HG02798 (cell line): Measurements from ENCODE around the gene PFDN6.

Experiments used
- ATAC-seq: cut with Tn5 transposase; IDR thresholded peaks from one replicate; pipeline ENCODE4 v1.9.1; 2021; ENCODE audit warnings: mild to moderate bottlenecking; ENCODE audit not compliant: unreplicated experiment, poor library complexity

The PFDN6 gene

DNA sequence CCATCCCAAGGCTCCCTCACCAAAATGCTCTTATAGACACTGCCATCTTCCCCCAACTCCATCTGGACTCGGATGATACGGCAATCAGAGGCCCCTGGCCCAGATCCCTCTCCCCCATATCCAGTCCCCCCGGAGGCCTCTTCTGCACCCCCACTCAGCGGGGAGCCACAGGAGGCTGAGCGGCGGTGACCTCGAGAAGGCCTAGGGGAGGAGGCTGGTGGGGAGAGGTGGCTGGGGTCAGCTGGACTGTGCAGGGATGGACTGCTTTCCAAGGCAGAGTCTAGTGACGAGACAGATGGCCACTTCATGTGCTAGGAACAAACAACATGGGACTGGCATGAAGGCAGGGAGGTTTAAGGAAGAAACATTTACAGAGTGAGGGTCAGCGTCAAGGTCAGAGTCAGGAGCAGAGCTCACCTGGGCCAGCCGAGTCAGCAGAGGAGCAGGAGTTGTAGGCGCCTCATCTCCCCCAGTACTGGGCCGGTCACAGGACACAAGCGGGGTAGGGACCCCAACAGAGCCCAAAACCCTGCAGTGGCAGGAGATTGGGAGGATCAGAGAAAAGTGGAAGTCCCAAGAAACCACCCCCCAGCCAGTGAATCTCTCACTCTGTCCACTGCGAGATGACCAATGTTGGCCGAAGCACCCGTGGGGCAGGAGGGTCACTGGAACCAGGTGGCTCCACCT, 3.7 kb downstream of the PFDN6 start:
- no peak for ATAC-seq

DNA sequence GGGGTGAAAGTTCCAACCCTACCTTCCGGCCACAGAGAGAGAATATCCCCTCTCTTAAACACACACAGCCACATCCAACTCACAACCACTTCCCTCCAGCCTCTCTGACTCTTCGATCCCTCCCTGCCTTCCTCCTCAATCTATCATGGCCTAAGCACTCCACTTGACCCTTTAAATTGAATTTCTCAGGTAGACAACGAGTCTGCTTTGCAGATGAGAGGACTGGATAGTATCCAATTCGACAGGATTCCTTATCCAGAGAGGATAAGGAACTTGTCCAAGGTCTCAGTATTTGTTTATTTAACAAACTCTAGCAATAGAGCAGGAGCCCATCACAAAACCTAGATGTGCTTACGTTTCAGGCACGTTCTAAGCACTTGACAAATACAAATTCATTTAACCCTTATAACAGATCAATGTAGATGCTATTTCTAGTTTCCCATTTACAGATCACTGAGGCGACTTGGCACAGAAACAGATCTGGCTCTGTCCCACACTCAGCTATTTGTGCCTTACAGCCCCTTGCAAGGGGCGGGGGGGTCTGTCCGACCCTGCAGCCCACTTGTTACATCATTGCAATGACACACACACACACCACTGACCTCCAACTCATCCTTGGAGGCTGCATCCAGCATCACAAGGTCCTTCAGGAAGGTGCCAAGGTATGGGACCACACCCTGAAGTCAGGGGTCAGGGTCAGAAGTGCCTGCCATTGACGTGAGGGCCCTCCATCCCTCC, 4.9 kb downstream of the PFDN6 start:
- no peak for ATAC-seq

DNA sequence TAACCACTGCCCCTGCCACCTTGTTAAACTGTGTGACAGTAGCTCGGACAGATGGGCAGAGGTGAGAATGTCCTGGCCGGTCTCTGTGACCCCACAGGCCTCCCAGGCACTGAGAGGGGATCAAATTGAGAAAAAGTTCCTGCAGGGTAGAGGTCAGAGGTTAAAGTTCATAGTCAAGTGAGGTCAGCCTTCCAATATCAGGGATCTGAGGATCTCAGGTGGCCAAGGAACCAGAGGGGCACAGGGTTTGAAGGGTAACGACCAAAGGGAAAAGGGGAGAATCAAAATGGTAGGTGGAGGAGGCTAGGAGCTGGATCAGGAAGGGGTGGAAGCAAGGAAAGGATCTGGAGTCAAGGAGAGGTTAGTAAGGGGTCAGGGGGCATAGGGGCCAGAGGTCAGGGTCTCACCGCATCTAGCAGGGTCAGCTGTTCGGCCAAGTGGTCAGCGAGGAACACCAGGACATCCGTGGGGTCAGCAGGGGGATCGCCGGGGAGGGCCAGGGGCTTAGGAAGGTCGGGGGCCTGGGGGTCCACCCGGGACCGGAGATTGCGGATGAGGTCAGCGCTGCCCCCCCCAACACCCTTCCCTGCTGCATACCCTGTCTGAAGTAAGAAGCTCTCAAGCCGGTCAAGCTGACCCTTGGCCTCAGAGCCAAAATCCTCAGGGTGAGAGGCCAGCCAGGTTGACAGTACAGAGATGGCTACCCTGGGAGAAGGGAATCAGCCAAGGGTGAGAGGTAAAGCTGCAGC, 6.4 kb downstream of the PFDN6 start:
- no peak for ATAC-seq

DNA sequence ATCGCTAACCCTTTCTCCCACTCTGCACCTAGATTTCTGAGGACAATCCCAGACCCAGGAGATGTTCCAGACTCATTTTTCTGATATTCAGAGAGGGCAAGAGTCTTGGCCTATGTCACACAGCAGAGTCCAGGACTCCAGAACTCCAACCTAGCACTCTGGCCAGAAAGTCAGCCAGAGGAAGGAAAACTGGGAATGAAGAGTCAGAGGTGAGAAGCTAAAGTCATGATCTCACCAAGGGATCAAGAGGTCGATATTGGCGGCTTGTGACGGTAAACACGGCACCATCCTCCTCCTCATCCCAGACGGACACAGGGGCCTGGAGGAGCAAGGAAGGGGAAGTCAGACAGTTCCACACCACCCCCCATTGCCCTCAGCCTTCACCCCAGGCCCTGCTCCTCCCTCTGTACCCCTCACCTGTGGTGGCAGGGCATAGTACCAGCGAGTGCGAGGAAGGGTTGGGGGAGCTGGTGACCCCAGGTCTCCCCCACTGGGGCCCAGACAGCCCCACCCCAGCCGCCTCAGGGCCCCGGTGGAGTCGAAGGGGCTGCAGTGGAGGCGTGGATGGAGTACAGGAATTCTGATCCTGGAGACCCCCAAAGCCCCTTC, 7.5 kb downstream of the PFDN6 start:
- ATAC-seq = no peak

DNA sequence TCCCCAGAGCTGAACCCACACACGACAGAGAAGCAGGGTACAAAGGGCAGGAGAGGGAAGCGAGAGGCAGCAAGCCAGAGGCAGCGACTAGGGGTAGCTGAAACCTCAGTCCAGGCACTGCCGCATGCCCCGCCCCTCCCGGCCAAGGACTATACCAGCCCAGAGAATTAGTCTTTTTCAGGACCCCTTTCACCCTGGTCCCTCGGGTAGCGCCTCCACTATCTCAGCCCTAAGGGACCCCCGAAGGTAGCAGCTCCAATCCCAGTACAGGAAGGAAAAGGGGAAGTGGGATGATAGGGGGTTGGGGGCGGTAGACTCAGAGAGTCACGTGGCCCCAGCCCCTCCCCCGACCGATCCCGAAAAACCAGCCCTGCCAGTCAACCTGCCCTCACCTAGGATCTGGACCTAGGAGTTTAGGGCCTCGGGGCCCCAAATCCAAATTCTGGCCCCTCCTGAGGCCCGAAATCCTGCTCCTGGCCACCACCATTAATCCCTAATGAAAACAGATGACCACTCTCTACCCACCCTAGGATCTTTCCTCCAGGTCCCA, 8.1 kb downstream of the PFDN6 start:
- ATAC-seq = no peak

DNA sequence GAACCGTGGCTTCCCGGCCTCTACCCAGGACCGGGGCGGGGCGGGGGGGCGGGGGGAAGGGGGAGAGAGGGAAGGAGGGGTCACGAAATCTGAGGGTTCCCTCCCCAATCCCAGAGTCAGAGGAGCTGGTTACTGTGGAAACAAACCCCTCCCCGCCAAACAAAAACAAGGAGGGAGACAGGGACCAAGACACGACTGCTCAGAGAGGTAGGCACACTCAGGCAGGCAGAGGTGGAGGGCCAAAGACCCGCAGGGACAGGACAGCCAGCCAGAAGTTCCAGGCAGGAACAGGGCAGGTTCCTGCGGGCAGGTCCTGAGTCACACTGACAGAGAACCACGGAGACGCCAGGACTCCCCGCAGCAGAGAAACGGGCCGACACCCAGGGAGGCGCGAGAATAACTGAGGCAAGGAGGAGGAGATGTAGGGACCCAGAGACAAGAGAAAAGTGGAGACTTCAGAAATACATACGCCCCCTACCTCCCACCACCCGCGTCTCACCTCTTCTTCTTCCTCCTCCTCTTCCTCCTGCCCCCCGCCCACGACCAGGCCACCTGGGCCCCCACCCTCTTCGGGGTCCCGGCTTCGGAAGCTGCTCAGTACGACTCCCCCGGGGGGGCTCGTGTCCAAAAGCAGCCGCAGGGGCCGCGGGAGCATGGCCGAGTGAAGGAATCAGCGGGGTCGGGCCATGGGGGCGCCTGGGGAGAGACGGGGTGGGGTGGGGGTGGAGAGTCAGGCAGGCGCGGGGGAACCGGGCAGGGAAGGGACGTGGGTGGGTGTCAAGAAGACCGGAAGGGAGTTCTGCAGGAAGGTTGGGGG, 8.8 kb downstream of the PFDN6 start:
- no peak for ATAC-seq

DNA sequence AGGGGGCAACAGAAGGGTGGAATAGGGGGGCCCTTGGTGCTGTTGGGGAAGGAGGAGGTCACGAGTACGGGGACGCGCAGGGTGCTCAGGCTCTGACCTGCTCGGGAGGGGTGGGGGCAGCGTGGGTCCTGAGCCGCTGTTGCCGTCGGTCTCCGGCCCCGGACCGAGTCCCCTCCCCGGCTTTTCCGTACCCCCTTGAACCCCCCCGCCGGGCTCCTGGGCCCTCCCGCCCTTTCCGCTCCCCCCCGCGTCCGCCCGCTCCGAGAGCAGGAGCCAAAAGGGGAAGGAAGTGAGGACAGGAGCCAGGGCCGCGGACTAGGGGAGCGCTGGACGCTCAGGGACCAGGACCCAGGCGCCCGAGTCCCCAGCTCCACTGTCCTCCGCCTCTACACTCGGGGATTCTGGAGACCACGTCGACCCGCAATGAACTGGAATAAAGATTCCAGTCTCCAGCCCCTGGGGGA, 9.4 kb downstream of the PFDN6 start, which contains the start of gene RGL2:
Gene RGL2, minus strand, starts transcription at position 170 of the 464 bp plus-strand sequence. CDS start 332 bp downstream, outside the sequence.
- ATAC-seq = peak; percentile 31

DNA sequence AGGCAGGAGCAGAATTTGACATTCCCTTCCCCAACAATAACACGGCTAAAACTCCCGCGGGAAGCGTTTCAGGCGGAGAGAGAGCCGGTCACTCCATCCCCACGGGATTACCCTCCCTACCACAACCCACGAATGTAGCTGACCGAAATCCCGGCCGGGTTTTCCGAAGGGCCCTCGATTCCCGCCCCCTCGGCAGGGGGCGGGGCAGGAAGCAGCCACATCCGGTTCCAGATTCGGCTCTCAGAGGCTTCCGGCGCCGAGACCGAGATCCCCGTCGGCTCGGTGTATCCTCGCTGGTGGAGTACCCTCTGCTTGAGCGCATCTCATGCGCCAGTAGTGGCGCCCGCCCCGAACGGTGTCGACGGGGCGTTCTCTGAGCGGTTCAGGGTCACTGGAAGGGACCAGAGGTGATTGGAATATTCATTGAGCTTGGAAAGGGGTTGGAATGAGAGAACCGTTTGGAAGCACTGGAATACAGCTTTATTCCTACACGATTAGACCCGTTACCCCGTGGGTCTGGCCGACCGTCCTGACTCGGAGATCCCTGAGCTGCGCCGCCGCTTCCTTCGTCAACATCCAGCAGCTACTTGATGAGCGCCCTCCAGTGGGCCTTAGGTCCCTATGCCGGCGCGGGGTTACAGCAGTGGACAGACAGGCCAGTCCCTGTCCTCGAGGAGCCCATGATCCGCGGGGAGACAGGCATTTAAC, 10.0 kb downstream of the PFDN6 start:
- peak; percentile 85 for ATAC-seq

DNA sequence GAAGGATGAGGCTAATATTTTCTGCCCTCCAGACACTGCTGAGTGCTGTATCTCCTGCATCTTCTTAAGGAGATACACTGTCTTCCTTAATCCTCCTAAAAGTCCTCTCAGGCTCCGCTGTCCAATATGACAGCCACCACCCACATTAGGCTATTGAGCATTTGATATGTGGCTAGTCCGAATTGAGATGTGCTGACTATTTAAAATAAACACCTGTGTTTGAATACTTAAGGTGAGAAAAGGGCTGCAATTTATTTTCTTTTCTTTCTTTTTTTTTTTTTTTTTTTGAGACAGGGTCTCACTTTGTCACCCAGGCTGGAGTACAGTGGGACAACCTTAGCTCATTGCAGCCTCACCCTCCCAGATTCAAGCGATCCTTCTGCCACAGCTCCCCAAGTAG, 12.5 kb downstream of the PFDN6 start:
- no peak for ATAC-seq

DNA sequence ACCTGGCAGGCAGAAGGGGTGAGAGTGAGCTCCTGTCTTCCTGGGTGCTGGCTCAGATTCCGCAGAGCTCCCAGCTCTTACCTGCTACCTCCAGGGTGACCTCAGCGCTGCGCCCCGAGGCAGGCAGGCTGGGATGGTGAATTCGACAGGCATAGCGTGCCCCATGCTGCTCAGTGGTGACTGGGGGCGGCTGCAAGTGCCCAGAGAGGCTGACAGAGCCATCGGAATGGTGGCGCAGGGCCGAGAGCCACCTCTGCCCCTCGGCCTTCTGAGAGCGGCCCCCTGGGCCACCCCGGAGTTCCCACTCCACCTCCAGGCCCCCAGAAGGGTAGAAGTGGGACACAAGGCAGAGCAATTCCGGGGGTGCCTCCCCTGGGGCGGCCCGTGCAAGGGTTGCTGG, 14.8 kb downstream of the PFDN6 start:
- ATAC-seq = no peak

DNA sequence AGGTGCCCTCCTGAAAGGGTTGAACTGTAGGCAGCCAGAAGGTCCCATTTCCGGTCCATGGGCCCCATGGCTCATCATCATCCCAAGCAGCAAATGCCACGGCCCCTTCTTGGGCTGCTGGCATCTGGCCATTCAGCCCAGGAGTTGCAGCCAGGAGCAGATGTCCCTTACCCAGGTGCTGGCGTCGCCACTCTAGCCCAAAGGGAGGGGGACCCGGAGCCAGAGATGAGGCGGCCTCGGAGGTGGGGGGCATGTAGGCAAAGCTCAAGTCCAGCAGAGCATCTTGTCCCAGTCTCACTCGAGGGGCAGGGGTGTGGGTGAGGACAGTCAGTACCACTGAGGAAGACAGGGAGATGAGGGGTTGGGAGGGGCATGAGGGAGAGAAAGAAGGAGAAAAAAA, 15.7 kb downstream of the PFDN6 start:
- ATAC-seq = no peak

DNA sequence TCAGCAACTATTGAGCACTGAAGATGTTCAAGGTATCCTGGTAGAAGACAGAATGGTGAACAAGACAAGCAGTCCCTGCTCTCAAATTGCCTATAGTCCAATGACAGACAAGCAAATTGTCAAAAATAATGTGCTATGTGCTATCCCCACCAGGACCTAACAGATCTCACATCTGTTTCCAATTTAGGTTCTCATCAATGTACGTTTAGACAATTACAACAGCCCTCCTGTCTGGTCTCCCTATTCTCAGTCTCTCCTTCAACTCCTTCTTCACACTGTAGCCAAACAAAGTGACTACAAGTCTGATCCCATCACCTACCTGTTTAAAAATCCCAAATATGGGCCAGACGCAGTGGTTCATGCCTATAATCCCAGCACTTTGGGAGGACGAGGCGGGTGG, 17.0 kb downstream of the PFDN6 start:
- no peak for ATAC-seq

DNA sequence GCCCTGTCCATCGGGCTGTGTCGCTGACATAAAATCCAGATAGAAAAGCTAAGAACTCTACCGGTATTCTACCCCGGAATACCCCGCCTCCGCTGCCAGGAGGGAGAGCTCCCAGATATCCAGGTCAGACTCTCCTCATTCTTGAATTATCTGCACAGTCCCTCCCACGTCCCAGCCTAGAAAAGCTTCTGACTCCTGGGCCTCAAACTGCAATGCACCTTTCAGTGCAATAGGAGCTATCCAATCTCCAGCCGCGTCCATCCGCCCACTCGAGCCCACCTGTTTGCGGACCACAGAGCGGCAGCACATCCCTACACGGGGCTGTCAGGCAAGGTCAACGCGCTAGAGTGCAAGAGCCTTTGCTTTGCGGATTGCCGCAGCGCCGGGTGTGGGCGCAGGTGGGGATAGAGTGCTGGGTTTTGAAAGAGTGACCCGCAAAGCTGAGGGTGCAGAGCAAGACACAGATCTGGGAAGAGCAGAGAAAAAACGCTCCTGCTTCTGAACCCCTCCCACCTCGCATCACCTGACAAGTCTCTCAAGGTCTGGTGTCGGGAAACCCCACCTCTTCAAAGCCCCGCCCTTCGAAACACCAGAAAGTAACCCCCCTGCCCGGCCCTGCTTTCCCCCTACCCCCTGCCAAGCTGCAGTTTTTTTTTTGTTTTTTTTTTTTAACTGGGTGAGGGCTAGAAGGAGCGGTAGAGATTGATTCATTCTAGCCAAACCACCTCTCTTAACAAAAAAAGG, 23.1 kb downstream of the PFDN6 start:
- peak; percentile 36 for ATAC-seq

DNA sequence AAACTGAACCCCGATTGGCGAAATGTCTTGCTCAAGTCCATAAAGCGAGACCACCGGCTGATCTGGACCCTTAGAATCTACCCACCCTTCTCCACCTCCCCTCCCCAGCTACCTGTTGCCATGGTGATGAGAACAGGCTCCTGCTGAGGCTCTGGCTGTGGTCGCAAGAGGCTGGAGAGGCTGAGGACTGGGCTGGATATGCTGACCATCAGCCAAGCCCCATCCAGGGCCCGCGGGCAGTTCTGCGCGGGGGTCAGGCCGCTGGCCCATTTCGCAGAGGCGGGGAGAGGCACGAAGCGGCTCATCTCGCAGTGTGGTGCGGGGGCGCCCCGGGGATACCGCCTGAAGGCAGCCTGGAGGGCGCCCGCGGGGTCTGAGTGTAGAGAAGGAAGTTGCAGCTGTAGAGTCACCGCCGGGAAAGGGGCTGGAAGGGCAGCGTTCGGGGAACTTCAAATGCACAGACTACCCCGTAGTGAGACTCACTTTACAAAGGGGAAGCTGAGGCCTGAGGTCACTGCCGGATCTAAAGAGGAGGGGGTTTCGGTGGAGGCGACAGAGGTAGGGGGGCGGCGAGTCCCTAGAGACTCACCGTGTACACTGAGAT, 23.8 kb downstream of the PFDN6 start:
- ATAC-seq = peak; percentile 3

DNA sequence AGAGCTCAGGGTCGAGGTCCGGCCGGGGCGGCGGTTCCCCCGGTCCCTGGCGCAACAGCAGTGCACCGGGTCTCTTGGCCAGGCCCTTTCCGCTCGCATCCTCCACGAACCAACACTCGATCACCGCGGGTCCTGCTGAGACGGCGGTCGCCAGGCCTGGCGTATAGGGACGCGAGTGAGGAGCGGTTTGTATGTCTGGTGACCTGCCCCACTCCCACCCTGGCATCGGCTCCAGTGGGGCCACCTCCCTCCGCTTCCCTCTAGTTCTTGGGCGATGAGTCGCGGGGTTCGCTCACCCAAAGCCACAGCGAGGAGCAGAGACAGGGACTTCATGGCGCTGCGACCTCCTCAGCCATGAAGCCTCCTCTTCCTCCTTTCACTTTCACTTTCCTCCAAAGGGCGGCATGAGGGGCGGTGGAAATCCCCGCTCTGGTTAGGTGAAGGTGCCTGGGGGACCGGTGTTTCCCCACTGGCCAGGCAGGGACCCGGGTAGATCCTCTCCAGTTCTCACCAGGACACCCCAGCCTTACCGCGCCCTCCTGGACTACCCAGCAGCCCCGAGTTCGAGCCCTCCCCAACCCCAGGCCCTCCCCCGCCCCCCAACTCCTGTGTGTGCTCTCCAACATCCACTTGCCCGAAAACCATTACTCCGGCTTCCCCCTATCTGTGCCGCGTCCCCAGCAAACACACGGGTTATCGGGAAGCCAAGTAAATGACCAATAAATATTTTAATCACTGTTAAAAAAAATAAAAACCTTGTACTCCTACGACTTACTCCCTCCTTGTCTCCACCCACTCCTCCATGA, 24.5 kb downstream of the PFDN6 start, which contains the start of gene TAPBP:
Gene TAPBP, minus strand, starts transcription at position 370 of the 806 bp plus-strand sequence. Its CDS starts 37 bp downstream, at position 333.
- ATAC-seq = peak; percentile 40

DNA sequence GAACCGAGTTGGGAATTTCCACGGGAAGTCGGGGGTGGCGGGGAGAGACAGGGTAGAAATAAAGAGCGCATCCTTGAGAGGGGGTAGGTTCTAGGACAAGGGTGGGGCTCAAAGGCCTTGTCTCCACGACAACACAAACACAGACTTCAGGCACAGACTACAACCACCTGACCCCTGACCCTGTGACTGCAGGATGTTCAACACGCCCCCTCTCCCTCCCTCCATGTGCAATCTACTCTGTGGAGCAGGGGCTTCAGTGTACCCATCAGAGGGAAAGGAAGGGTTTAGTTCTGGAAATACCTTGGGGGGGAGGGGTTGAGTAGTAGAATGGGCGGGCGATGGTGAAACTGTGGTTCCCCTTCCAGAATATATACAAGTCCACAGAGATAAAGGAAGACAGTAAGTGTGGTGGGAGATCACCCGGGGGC, 25.1 kb downstream of the PFDN6 start:
- ATAC-seq = no peak
